K562 (cell line): Measurements from ENCODE around the gene TNNT1. TPM values are rescaled to one million over a fixed set of nuclear protein-coding genes. Genes with fewer than 3 reads are reported as not detected.

Experiments
- AFF1 ChIP-seq, 2 experiments: fragments of 450-650 bp; IDR thresholded peaks; 2 replicates each; pipeline ENCODE4 v1.6.1; 2018; ENCODE audit warnings: mild to moderate bottlenecking in 2 of 2, low read depth in 1 of 2; ENCODE audit not compliant: partially characterized antibody in 2 of 2
- ARNT ChIP-seq, 2 experiments: fragments of 450-650 bp; IDR thresholded peaks; 2 replicates each; pipeline ENCODE4 v1.6.1; 2016; ENCODE audit warnings: mild to moderate bottlenecking in 1 of 2
- HCFC1 ChIP-seq: IDR thresholded peaks from 2 replicates; pipeline ENCODE4 v1.6.1; 2012; ENCODE audit warnings: low read depth, low read length, improper control_type of control experiment
- polyA plus RNA-seq, 8 experiments: library from polyadenylated mRNA; depleted of rRNA in 4 of 8; stranded (reverse) in 5 of 8; unstranded in 3 of 8; fragments of >200 nt; fragmentation: Nextera tagmentation in 2 of 8; fragmentation: Illumina TruSeq in 1 of 8; extraction: Ambion mirVana in 2 of 8; extraction: Trizol in 1 of 8; gene quantifications; 2 replicates each; pipeline versions ENCODE4 v1.2.1 to v1.2.3, GENCODE V29; 2011 to 2014; ENCODE audit warnings: inconsistent platforms in 1 of 8, missing spikeins in 1 of 8
- total RNA-seq, 7 experiments: library from RNA; depleted of rRNA in 6 of 7; stranded (reverse); fragments of >200 nt in 6 of 7; fragmentation: Illumina TruSeq in 2 of 7; extraction: Trizol in 2 of 7; gene quantifications; 2 replicates each; pipeline versions ENCODE4 v1.2.1 to v1.2.3, GENCODE V29; 2011 to 2021; ENCODE audit warnings: low replicate concordance in 1 of 7

Gene TNNT1
- total and polyA plus RNA-seq, 9 of the 15 experiments (the other 6 are each of a cell fraction or from before 2014, with no cell fraction given) = 31.8 to 390 (median 227) TPM

GRCh38 chr19:55095260-55096060, 53.5 kb downstream of the TNNT1 start (continued):
- TF ChIP-seq AFF1 (IDR thresholded peaks at IDR 0.05; ENCODE audit: low read depth in 1 of 2, partially characterized antibody in 2 of 2) (peak in 1 of 2 experiments; percentile 92), HCFC1 (peak; percentile 81), ARNT (IDR thresholded peaks at IDR 0.05) (no peak)
- TF ChIP-seq, all 486 proteins: peak for 4
